Activated CD8-positive, alpha-beta memory T cell treated with anti-CD3 and anti-CD28 coated beads for 36 hours (primary cell): ENCODE measurements around the gene PATE3. TPM values are rescaled to one million over a fixed set of nuclear protein-coding genes. Genes with fewer than 3 reads are reported as not detected.

Experiments used
- CTCF ChIA-PET: fragments of 350-600 bp; sonication (Branson Sonifier 250); formaldehyde crosslinking; loops from one replicate; lab custom pipeline; 2021; ENCODE audit warnings: antibody characterized with exemption; lab: Charles Lee
- POLR2A ChIA-PET: fragments of 350-600 bp; sonication (Branson Sonifier 250); formaldehyde crosslinking; loops from one replicate; lab custom pipeline; 2021; ENCODE audit warnings: antibody characterized with exemption; lab: Charles Lee
- total RNA-seq, 2 experiments: library from RNA; stranded (reverse); gene quantifications; one replicate each; pipeline ENCODE4 v1.2.3, GENCODE V29; 2021

Gene PATE3
- total RNA-seq, result not detected

- POLR2A ChIA-PET, result no interaction called here
Observed at GRCh38 chr11:125787827-125788226, at the start of gene PATE3. Gene PATE3 (plus strand): TSS chr11:125788127. CDS start chr11:125788152, 25 bp downstream.

DNA sequence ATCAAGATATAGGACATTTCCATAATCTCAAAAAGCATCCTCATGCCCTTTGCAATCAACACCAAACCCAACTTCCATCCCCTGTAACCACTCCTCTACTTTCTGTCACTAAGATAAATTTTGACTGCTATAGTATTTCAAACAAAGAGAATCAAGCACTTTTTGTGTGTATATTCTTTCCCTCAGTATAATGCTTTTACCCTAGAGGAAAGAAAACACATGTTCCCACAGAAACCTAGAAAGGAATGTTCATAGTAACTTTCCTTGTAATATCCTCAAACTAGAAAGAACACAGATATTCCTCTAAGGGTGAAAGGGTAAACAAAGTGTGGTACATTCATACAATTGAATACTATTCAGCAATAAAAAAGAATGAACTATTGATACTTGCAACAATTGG, 47.3 kb upstream of the PATE3 start:
- POLR2A ChIA-PET, result no interaction called here
- CTCF ChIA-PET, result no interaction called here

More at GRCh38 chr11:125787827-125788226, at the start of gene PATE3:
- CTCF ChIA-PET, result no interaction called here

DNA sequence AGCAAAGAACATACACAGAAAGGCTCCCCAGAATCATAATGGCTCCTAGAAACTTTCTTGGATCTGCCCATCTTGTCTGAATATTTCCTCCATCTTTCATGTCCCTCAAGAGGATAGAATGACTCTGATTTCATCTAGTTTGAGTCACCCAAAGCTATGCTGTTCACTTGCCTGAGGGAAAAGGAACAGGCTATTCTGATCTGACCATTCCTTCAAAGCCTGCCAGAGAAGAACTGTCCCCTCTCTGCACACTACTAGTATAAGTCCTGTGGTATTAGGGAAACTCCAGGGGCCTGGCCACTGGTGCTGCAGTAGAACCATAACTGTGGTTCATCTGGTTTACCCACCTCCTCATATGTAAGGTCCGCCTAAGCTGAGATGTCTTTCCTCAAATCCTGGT, 44.2 kb upstream of the PATE3 start:
- CTCF ChIA-PET, result no interaction called here

DNA sequence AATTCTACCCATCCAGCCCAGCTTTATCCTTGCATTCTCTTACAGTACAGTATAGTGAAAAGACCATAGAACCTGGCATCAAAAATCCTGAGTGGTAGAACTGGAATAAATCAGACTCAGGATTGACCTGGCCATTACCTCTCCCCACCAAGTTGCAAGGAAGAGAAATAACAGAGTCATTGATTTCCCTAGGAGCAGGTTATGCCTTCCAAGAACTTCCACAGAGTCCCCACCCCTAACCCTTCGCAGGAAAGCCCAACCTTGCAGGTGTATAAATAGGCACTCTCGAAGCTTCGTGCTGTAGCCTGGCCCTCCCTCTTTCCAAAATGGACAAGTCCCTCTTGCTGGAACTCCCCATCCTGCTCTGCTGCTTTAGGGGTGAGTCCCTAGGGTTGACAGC, 41.9 kb upstream of the PATE3 start, which contains the start of gene PATE1:
Gene PATE1 (plus strand): TSS at position 301 of the 400 bp plus-strand sequence. CDS start 26 bp downstream, at position 327.
- ChIA-PET POLR2A (no interaction called here), CTCF (no interaction called here)

More for the DNA sequence above, 44.2 kb upstream of the PATE3 start:
- POLR2A ChIA-PET, result no interaction called here

DNA sequence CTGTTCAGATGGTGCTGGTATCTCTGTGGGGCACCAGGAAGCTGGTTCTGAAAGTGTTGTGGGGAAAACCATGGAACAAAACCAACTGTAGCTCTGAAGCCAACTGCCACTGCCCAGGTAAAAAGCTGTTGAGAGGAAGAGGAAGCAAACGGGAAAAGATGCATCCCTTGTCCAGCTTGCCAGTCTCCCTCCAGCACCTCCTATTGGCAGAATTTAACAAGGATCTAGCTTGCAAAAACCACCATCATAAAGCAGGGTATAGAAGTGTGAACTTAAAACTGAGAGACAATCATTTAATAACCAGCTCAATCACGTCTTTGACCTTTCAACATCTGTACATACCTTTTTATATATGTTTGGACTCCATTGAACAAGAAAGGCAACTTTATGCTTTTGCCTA, 37.3 kb upstream of the PATE3 start:
- ChIA-PET CTCF (no interaction called here), POLR2A (no interaction called here)

DNA sequence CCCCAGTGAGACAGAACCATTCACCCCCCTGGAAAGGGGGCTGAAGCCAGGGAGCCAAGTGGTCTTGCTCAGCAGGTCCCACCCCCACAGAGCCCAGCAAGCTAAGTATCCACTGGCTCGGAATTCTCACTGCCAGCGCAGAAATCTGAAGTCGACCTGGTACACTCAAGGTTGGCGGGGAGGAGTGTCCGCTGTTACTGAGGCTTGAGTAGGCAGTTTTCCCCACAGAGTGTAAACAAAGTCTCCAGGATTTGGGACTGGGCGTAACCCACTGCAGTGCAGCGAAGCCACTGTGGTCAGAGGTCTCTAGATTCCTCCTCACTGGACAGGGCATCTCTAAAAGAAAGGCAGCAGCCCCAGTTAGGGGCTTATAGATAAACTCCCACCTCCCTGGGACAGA, 31.9 kb upstream of the PATE3 start:
- ChIA-PET CTCF (no interaction called here), POLR2A (no interaction called here)

- ChIA-PET CTCF (no interaction called here), POLR2A (no interaction called here)
Observed at GRCh38 chr11:125762445-125762844, 25.5 kb upstream of the PATE3 start.

DNA sequence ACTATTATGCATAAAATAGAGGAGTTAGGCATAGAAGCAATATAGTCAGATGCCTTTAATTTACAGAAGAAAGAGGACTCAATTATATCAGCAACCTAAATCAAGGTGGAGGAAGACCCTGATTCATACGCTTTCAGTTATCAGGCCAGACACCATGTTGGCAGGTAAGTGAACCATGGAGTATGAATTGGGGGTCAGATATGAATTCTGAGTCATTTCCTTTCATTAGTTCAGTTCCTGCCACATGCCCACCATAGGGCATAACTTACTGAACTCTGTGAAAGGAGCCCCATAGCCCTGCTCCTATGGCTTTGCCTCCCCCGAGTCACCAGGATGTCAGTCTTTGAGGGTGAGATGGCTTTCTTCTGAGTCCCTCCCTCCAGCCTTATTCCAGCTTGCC, 24.4 kb upstream of the PATE3 start:
- ChIA-PET POLR2A (no interaction called here), CTCF (no interaction called here)

- CTCF ChIA-PET, result no interaction called here
- POLR2A ChIA-PET, result no interaction called here
Observed at GRCh38 chr11:125766251-125766650, 21.7 kb upstream of the PATE3 start.

DNA sequence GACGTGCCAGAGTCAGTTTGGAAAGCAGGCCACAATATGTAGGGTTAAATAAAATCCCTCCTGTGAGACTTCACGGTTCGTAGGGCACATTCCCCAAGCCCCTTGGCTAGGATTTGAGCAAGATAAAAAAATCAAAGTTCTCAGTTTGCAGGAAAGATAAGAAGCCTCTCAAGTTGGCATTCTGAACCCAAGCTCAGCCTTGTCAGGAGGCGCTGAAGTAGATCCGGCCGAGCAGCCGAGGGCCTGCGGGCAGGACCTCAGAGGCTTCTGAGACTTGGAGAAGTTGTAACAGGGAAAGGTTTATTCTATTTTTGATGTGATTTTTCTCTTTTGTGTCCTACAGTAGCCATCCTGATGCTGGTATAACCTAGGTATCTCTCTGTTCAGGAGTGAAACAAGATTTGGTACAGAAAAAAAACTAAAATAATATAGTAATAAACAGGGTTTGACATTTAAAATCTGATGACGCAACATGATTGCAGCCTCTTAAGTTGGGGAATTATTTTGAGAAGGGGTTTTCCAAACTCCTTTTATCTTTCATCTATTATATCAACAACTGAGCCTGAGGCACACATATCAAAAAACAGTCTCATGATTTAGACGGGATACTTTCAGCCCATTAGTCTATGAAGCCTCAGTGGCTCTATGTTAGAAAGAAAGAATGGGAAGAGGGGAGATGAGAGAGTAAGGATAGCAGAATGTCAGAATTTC, 19.4 kb upstream of the PATE3 start:
- ChIA-PET POLR2A (no interaction called here), CTCF (no interaction called here)

DNA sequence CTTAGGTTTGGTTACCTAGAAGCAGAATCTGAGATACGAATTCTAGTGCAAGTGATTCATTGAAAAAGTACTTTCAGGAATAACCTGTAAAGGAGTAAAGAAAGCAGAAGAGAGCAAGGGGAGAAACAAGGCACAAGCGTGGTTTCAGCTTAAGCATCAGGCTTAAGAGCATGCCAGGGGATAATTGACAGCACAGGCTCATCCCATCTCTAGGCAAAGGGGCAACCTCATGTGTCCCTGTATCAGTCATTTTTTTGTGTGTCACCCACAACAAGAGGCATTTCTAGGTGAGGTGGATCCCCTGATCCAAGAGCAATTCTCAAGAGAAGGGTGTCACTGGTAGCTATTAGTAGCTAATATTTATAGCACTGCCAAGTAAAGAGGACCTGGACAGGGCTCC, 17.3 kb upstream of the PATE3 start:
- POLR2A ChIA-PET, result no interaction called here
- CTCF ChIA-PET, result interaction anchor here (0.6 kb wide), 1 partner anchor 403 kb away, joined by 4 read pairs; no protein-coding TSS in a partner anchor

GRCh38 chr11:125772834-125773505, 15.0 kb upstream of the PATE3 start:
- ChIA-PET CTCF (no interaction called here), POLR2A (no interaction called here)

DNA sequence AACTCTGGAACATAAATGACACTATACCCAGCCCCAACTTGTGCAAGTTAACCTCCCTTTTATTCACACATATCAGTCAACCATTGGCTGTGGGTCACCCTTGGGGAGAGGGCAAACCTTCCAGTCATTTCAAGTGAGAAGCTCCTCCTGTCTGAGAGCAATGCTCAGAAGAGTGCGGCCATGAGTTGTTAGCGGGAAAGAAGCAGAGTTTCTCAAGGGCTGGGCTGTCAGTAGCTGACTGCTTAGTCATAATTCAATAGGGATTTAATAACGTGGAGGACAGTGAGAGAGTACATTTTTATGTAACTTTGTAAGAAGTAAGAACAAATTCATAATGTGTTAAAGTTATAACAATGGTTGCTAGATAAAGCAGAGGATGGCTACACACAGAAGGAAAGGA, 14.4 kb upstream of the PATE3 start:
- POLR2A ChIA-PET, result no interaction called here

GRCh38 chr11:125777309-125777708, 10.6 kb upstream of the PATE3 start:
- ChIA-PET CTCF (no interaction called here), POLR2A (no interaction called here)

More for the DNA sequence above, 14.4 kb upstream of the PATE3 start:
- CTCF ChIA-PET, result no interaction called here

DNA sequence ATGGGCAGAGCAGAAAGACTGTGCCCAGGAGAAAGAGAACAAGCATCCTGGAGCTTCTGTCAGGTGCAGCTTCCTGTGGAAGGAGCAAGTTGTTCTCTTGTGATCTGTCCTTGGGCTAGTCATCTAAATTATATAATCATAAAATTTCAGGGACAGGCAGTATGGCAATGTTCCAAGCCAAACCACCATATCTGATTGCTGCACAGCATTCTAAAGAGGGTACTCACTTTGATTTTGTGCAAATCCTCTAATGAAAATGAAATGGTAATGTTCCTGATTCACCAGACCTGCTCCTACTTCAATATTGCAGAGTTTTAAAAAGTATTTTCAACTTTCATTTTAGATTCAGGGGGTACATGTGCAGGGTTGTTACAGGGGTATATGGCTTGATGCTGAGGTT, 9.2 kb upstream of the PATE3 start, which contains the start of gene PATE2:
Gene PATE2 (minus strand): TSS at position 101 of the 400 bp plus-strand sequence. CDS start 55 bp downstream, at position 46.
- CTCF ChIA-PET, result no interaction called here

DNA sequence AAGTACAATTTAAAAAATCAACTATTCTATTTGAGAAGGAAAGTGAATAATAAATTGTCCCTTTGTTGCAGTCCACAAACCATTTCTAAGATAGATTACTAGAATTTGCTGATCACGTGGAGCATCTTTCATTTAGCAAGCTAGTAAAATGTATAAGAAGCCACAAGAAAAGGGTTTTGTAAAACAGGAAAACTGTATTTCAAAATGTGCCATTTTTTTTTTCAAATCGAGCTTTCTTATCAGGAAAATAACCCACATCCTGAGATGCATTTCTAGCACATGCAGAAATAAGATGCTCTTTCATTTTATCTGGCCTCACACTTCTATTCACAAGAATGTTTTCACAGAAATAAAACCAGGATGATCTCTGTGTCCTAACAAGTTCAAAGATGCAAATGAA, 3.2 kb upstream of the PATE3 start:
- ChIA-PET POLR2A (no interaction called here), CTCF (no interaction called here)

More for the DNA sequence above, 9.2 kb upstream of the PATE3 start, which contains the start of gene PATE2:
- POLR2A ChIA-PET, result no interaction called here

- ChIA-PET CTCF (no interaction called here), POLR2A (no interaction called here)
Observed at GRCh38 chr11:125790825-125791224, 2.9 kb downstream of the PATE3 start.

DNA sequence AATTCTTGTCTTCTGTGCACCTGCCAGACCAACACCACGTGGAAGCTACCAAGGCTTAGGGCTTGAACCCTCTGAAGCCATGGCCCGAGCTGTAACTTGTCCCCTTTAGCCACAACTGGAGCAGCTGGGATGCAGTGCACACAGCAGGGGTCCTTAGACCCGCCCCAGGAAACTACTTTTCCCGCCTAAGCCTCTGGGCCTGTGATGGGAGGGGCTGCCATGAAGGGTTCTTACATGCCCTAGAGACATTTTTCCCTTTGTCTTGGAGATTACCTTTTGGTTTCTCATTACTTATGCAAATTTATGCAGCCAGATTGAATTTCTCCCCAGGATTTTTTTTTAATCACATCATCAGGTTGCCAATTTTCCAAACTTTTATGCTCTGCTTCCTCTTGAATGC, 9.7 kb downstream of the PATE3 start:
- ChIA-PET POLR2A (no interaction called here), CTCF (no interaction called here)

GRCh38 chr11:125799808-125800207, 11.9 kb downstream of the PATE3 start:
- ChIA-PET CTCF (no interaction called here), POLR2A (no interaction called here)

DNA sequence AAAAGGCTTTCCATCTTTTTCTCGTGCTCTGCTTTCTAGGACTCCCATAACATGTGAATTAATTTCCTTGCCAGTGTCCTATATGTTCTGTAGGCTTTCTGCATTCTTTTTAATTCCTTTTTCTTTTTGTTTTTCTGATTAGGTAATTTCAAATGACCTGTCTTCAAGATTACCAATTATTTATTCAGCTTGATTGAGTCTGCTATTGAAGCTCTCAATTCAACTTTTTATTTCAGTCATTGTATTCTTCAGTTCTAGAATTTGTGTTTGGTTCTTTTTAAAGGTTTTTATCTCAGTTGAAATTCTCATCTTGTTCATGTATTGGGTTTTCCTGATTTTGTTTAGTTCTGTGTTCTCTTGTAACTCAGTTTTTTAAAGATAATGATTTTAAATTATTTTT, 14.5 kb downstream of the PATE3 start:
- CTCF ChIA-PET, result no interaction called here
- POLR2A ChIA-PET, result no interaction called here

DNA sequence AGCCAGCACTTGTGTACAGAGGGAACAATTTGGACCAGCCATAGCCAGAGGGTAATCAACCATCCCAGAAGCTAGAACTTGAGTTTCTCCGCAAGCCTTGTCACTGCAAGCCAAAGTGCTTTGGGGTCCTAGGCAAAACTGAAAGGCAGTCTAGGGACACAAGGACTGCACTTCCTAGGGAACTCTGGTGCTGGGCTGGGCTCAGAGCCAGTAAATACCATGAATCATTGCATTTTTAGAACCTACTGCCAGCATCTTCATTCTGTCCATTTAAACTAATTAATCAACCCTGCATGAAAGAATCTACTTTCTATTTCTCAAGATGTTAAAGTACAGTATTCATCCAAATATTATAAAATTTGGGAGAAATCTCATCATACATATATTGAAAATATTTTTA, 20.0 kb downstream of the PATE3 start:
- CTCF ChIA-PET, result no interaction called here
- POLR2A ChIA-PET, result no interaction called here
